NT2/D1 (cell line): ENCODE data around the gene CABLES2.
A peak's percentile ranks its signal among the peaks of the same experiment; 100 is the strongest.
"Not testable (repeated sequence)": the region's sequence is repeated elsewhere in the genome, so short reads cannot be mapped to it uniquely, and the experiment has no call there.

ENCODE experiments used
- DNase-seq: peaks from one replicate; pipeline ENCODE4 v3.0.0-alpha.2; 2011; ENCODE audit warnings: low read depth, low spot score
- H3K27me3 ChIP-seq: 2 replicates; pipeline ENCODE4 v1.6.0; 2011; ENCODE audit warnings: mild to moderate bottlenecking; ENCODE audit not compliant: insufficient read length, insufficient read depth
- H3K36me3 ChIP-seq: 2 replicates; pipeline ENCODE4 v1.6.1; 2011; ENCODE audit warnings: mild to moderate bottlenecking, low read length, mixed read lengths; ENCODE audit not compliant: insufficient read depth, insufficient read length
- H3K4me1 ChIP-seq: 2 replicates; pipeline ENCODE4 v1.5.1; 2011; ENCODE audit not compliant: insufficient read depth, insufficient read length
- H3K4me3 ChIP-seq: 2 replicates; pipeline ENCODE4 v1.5.1; 2011; ENCODE audit warnings: low read depth; ENCODE audit not compliant: insufficient read length
- H3K9ac ChIP-seq: 2 replicates; pipeline ENCODE4 v1.6.0; 2011; ENCODE audit warnings: low read depth; ENCODE audit not compliant: insufficient read length
- H3K9me3 ChIP-seq: 2 replicates; pipeline ENCODE4 v1.5.1; 2011; ENCODE audit warnings: mild to moderate bottlenecking, low read length; ENCODE audit not compliant: insufficient read depth
- SUZ12 ChIP-seq: IDR thresholded peaks from 2 replicates; pipeline ENCODE4 v1.6.1; 2011; ENCODE audit not compliant: insufficient read length, insufficient read depth; ENCODE audit errors: extremely low read depth
- YY1 ChIP-seq: IDR thresholded peaks from 2 replicates; pipeline ENCODE4 v1.6.1; 2011; ENCODE audit not compliant: insufficient read length, insufficient read depth
- ZNF274 ChIP-seq: IDR thresholded peaks from 2 replicates; pipeline ENCODE4 v1.6.1; 2011; ENCODE audit warnings: mild to moderate bottlenecking, low read depth, low read length

Gene CABLES2

GRCh38 chr20:62377615-62378178 lies 29.4 kb downstream of the CABLES2 start:
- TF ChIP-seq ZNF274 (no peak), YY1 (no peak), SUZ12 (no peak)
- no peaks in the 10 kb centered on the region; the same call in 1 of the 2 replicates for H3K9me3 ChIP-seq
- H3K4me3 ChIP-seq: no peak overlapping the region
- H3K27me3 ChIP-seq: no peaks in the 10 kb centered on the region
- no peak for DNase-seq
- peaks cover 38% of the 10 kb centered on the region for H3K4me1 ChIP-seq
- H3K9ac ChIP-seq: peak overlapping the region; percentile 36
- peaks cover 19% of the 10 kb centered on the region for H3K36me3 ChIP-seq

- peaks cover 35% of the 10 kb centered on the region for H3K4me1 ChIP-seq
- no peak for TF ChIP-seq SUZ12
- TF ChIP-seq ZNF274: no peak
- TF ChIP-seq YY1: no peak
- H3K9ac ChIP-seq: peak overlapping the region; percentile 34
- DNase-seq: no peak
- H3K4me3 ChIP-seq: no peak overlapping the region
- H3K36me3 ChIP-seq: peaks cover 13% of the 10 kb centered on the region
- no peaks in the 10 kb centered on the region; the same call in 1 of the 2 replicates for H3K9me3 ChIP-seq
- H3K27me3 ChIP-seq: no peaks in the 10 kb centered on the region
Observed at GRCh38 chr20:62377064-62377461, 30.0 kb downstream of the CABLES2 start.

GRCh38 chr20:62376112-62377063 lies 30.7 kb downstream of the CABLES2 start:
- Histone ChIP-seq H3K4me3 (no peak overlapping the region), H3K4me1 (peaks cover 29% of the 10 kb centered on the region), H3K27me3 (no peaks in the 10 kb centered on the region), H3K9ac (peak overlapping the region; percentile 73), H3K9me3 (no peaks in the 10 kb centered on the region; the same call in 1 of the 2 replicates), H3K36me3 (peaks cover 7% of the 10 kb centered on the region)
- TF ChIP-seq SUZ12 (no peak), ZNF274 (no peak), YY1 (no peak)
- DNase-seq: peak; percentile 87

GRCh38 chr20:62374331-62375152 lies 32.5 kb downstream of the CABLES2 start:
- peak overlapping the region; percentile 14 for H3K9ac ChIP-seq
- H3K9me3 ChIP-seq: no peaks in the 10 kb centered on the region; the same call in 1 of the 2 replicates
- H3K27me3 ChIP-seq: no peaks in the 10 kb centered on the region
- H3K36me3 ChIP-seq: peaks cover 7% of the 10 kb centered on the region
- TF ChIP-seq ZNF274 (no peak), SUZ12 (no peak), YY1 (no peak)
- H3K4me1 ChIP-seq: peaks cover 39% of the 10 kb centered on the region
- no peak for DNase-seq
- H3K4me3 ChIP-seq: no peak overlapping the region

- H3K9me3 ChIP-seq, H3K27me3 ChIP-seq, H3K4me3 ChIP-seq, DNase-seq, H3K9ac ChIP-seq, H3K36me3 ChIP-seq: not testable (repeated sequence)
- H3K4me1 ChIP-seq: peaks cover 44% of the 10 kb centered on the region
Observed at GRCh38 chr20:62373631-62374179, 33.4 kb downstream of the CABLES2 start.

GRCh38 chr20:62372042-62372993 lies 34.8 kb downstream of the CABLES2 start:
- Histone ChIP-seq H3K36me3 (peaks cover 2% of the 10 kb centered on the region), H3K27me3 (no peaks in the 10 kb centered on the region), H3K9me3 (no peaks in the 10 kb centered on the region; the same call in 1 of the 2 replicates), H3K4me3 (no peak overlapping the region), H3K9ac (peak overlapping the region; percentile 50), H3K4me1 (peaks cover 47% of the 10 kb centered on the region)
- TF ChIP-seq SUZ12: no peak
- no peak for TF ChIP-seq ZNF274
- no peak for TF ChIP-seq YY1
- no peak for DNase-seq
